ENCODE results near the gene GRIP2.

The GRIP2 gene

GRCh38 chr3:14507757-14508504 lies 32.2 kb downstream of the GRIP2 start:
- DNase-seq (ENCODE audit: low spot score) (no peak), FAIRE-seq (no peak)

- FAIRE-seq, result no peak
Measured at GRCh38 chr3:14507305-14507741, 32.8 kb downstream of the GRIP2 start.

GRCh38 chr3:14506626-14507304 lies 33.4 kb downstream of the GRIP2 start:
- no peak for FAIRE-seq
- no peak for DNase-seq (ENCODE audit: low spot score)

More at GRCh38 chr3:14507305-14507741, 32.8 kb downstream of the GRIP2 start:
- no peak for DNase-seq (ENCODE audit: low spot score)

- DNase-seq (ENCODE audit: low spot score), result no peak
- FAIRE-seq, result no peak
Measured at GRCh38 chr3:14505803-14506500, 34.2 kb downstream of the GRIP2 start.

- DNase-seq (ENCODE audit: low spot score) (no peak), FAIRE-seq (no peak)
Measured at GRCh38 chr3:14505001-14505802, 34.9 kb downstream of the GRIP2 start.

GRCh38 chr3:14503706-14504065 lies 36.5 kb downstream of the GRIP2 start:
- DNase-seq (ENCODE audit: low spot score) (no peak), FAIRE-seq (no peak)

- no peak for DNase-seq (ENCODE audit: low spot score)
- FAIRE-seq, result peak; percentile 66
Measured at GRCh38 chr3:14503033-14503705, 37.0 kb downstream of the GRIP2 start.

- DNase-seq (ENCODE audit: low spot score) (no peak), FAIRE-seq (no peak)
Measured at GRCh38 chr3:14502472-14502871, 37.7 kb downstream of the GRIP2 start.

GRCh38 chr3:14497321-14497720 lies 42.8 kb downstream of the GRIP2 start:
- FAIRE-seq (no peak), DNase-seq (ENCODE audit: low spot score) (no peak)

GRCh38 chr3:14496351-14496750 lies 43.8 kb downstream of the GRIP2 start:
- FAIRE-seq, result peak; percentile 48

GRCh38 chr3:14494973-14495300 lies 45.2 kb downstream of the GRIP2 start:
- DNase-seq (ENCODE audit: low spot score) (no peak), FAIRE-seq (no peak)

More at GRCh38 chr3:14496351-14496750, 43.8 kb downstream of the GRIP2 start:
- DNase-seq (ENCODE audit: low spot score), result no peak

GRCh38 chr3:14494279-14494972 lies 45.7 kb downstream of the GRIP2 start:
- FAIRE-seq (no peak), DNase-seq (ENCODE audit: low spot score) (no peak)

- FAIRE-seq (no peak), DNase-seq (ENCODE audit: low spot score) (no peak)
Measured at GRCh38 chr3:14492948-14493881, 46.9 kb downstream of the GRIP2 start.

- DNase-seq (ENCODE audit: low spot score), result no peak
- FAIRE-seq, result no peak
Measured at GRCh38 chr3:14491396-14492190, 48.5 kb downstream of the GRIP2 start.

GRCh38 chr3:14490831-14491230 lies 49.3 kb downstream of the GRIP2 start:
- no peak for FAIRE-seq
- DNase-seq (ENCODE audit: low spot score), result no peak

- DNase-seq (ENCODE audit: low spot score), result no peak
- FAIRE-seq, result no peak
Measured at GRCh38 chr3:14490255-14490654, 49.9 kb downstream of the GRIP2 start.

GRCh38 chr3:14489641-14490040 lies 50.5 kb downstream of the GRIP2 start:
- DNase-seq (ENCODE audit: low spot score), result no peak
- FAIRE-seq, result no peak

- DNase-seq (ENCODE audit: low spot score) (no peak), FAIRE-seq (no peak)
Measured at GRCh38 chr3:14488286-14489041, 51.7 kb downstream of the GRIP2 start.

Measured in urothelium cell line (cell line).